Activated T-cell treated with anti-CD3 and anti-CD28 coated beads, Interleukin-2, amount 50 U/mL, for 4 hours (primary cell): ENCODE results near the gene NRXN3. TPM values are rescaled to one million over a fixed set of nuclear protein-coding genes. Genes with fewer than 3 reads are reported as not detected.
"Not testable (repeated sequence)": the region's sequence is repeated elsewhere in the genome, so short reads cannot be mapped to it uniquely, and the experiment has no call there.

Experiments used
- ATAC-seq, 2 donors: fragments of 200-7000 bp; cut with Tn5 transposase; one replicate each; pipeline ENCODE4 v1.10.0; 2021
- DNase-seq: peaks from one replicate; pipeline ENCODE4 v3.0.0-alpha.2; 2020
- H3K27me3 Mint-ChIP-seq: one replicate; pipeline ENCODE4 v1.8.0; 2021; ENCODE audit warnings: low read depth, mixed read lengths
- H3K36me3 Mint-ChIP-seq: one replicate; pipeline ENCODE4 v1.8.0; 2022; ENCODE audit warnings: mixed read lengths; ENCODE audit not compliant: insufficient read depth
- H3K4me1 Mint-ChIP-seq: one replicate; pipeline ENCODE4 v1.8.0; 2021; ENCODE audit warnings: low read depth, mixed read lengths
- H3K4me3 Mint-ChIP-seq: one replicate; pipeline ENCODE4 v1.8.0; 2021; ENCODE audit warnings: mild to moderate bottlenecking, moderate library complexity, mixed read lengths
- H3K9me3 Mint-ChIP-seq: one replicate; pipeline ENCODE4 v1.8.0; 2021; ENCODE audit warnings: mixed read lengths
- total RNA-seq, 3 donors: library from RNA; stranded (reverse); gene quantifications; one replicate each; pipeline ENCODE4 v1.2.1, GENCODE V29; 2021

Gene NRXN3
- total RNA-seq, 3 donors from 2014 or later = not detected

- Mint-ChIP-seq H3K9me3 (peaks cover 10% of the 10 kb centered on the region), H3K4me3 (no peak overlapping the region), H3K36me3 (no peaks in the 10 kb centered on the region), H3K4me1 (no peaks in the 10 kb centered on the region), H3K27me3 (no peaks in the 10 kb centered on the region)
- ATAC-seq (no peak), DNase-seq (no peak)
Observed at GRCh38 chr14:79735121-79735520, 1564.9 kb downstream of the NRXN3 start.

- DNase-seq (no peak), ATAC-seq (no peak)
- H3K36me3 Mint-ChIP-seq = no peaks in the 10 kb centered on the region
- H3K4me1 Mint-ChIP-seq = no peaks in the 10 kb centered on the region
- peaks cover 14% of the 10 kb centered on the region for H3K9me3 Mint-ChIP-seq
- no peaks in the 10 kb centered on the region for H3K27me3 Mint-ChIP-seq
- H3K4me3 Mint-ChIP-seq = no peak overlapping the region
Observed at GRCh38 chr14:79740066-79740601, 1570.0 kb downstream of the NRXN3 start.

- H3K4me3 Mint-ChIP-seq = no peak overlapping the region
- DNase-seq (no peak), ATAC-seq (no peak)
- H3K4me1 Mint-ChIP-seq = no peaks in the 10 kb centered on the region
- H3K9me3 Mint-ChIP-seq = peaks cover 7% of the 10 kb centered on the region
- no peaks in the 10 kb centered on the region for H3K27me3 Mint-ChIP-seq
- no peaks in the 10 kb centered on the region for H3K36me3 Mint-ChIP-seq
Observed at GRCh38 chr14:79742142-79742541, 1572.0 kb downstream of the NRXN3 start.

GRCh38 chr14:79745046-79745445 is 1574.9 kb downstream of the NRXN3 start:
- Mint-ChIP-seq H3K27me3 (no peaks in the 10 kb centered on the region), H3K4me3 (no peak overlapping the region), H3K4me1 (no peaks in the 10 kb centered on the region), H3K36me3 (no peaks in the 10 kb centered on the region), H3K9me3 (peaks cover 11% of the 10 kb centered on the region)
- no peak for DNase-seq
- no peak for ATAC-seq

- Mint-ChIP-seq H3K4me3 (no peak overlapping the region), H3K9me3 (peaks cover 6% of the 10 kb centered on the region), H3K27me3 (no peaks in the 10 kb centered on the region), H3K36me3 (no peaks in the 10 kb centered on the region), H3K4me1 (no peaks in the 10 kb centered on the region)
- DNase-seq (no peak), ATAC-seq (no peak)
Observed at GRCh38 chr14:79749065-79749464, 1578.9 kb downstream of the NRXN3 start.

- no peaks in the 10 kb centered on the region for H3K27me3 Mint-ChIP-seq
- H3K4me3 Mint-ChIP-seq = no peak overlapping the region
- peaks cover 7% of the 10 kb centered on the region for H3K9me3 Mint-ChIP-seq
- ATAC-seq = no peak
- DNase-seq = no peak
- no peaks in the 10 kb centered on the region for H3K36me3 Mint-ChIP-seq
- H3K4me1 Mint-ChIP-seq = no peaks in the 10 kb centered on the region
Observed at GRCh38 chr14:79758985-79759384, 1588.8 kb downstream of the NRXN3 start.

- no peak for DNase-seq
- no peak for ATAC-seq
- Mint-ChIP-seq H3K9me3 (peaks cover 9% of the 10 kb centered on the region), H3K27me3 (no peaks in the 10 kb centered on the region), H3K36me3 (no peaks in the 10 kb centered on the region), H3K4me1 (no peaks in the 10 kb centered on the region), H3K4me3 (no peak overlapping the region)
Observed at GRCh38 chr14:79764323-79764722, 1594.2 kb downstream of the NRXN3 start.

GRCh38 chr14:79766511-79766910 is 1596.3 kb downstream of the NRXN3 start:
- Mint-ChIP-seq H3K4me1 (no peaks in the 10 kb centered on the region), H3K4me3 (no peak overlapping the region), H3K36me3 (no peaks in the 10 kb centered on the region), H3K27me3 (no peaks in the 10 kb centered on the region), H3K9me3 (peaks cover 10% of the 10 kb centered on the region)
- DNase-seq (no peak), ATAC-seq (no peak)

- ATAC-seq (no peak), DNase-seq (no peak)
- Mint-ChIP-seq H3K9me3 (peaks cover 10% of the 10 kb centered on the region), H3K27me3 (no peaks in the 10 kb centered on the region), H3K36me3 (no peaks in the 10 kb centered on the region), H3K4me3 (no peak overlapping the region), H3K4me1 (no peaks in the 10 kb centered on the region)
Observed at GRCh38 chr14:79767251-79767650, 1597.1 kb downstream of the NRXN3 start.

- not testable (repeated sequence) for ATAC-seq, H3K9me3 Mint-ChIP-seq, H3K36me3 Mint-ChIP-seq, H3K4me1 Mint-ChIP-seq, H3K27me3 Mint-ChIP-seq, DNase-seq, H3K4me3 Mint-ChIP-seq
Observed at GRCh38 chr14:79767721-79768120, 1597.5 kb downstream of the NRXN3 start.

GRCh38 chr14:79781882-79782281 is 1611.7 kb downstream of the NRXN3 start:
- no peak overlapping the region for H3K4me3 Mint-ChIP-seq
- no peaks in the 10 kb centered on the region for H3K27me3 Mint-ChIP-seq
- ATAC-seq = no peak
- H3K4me1 Mint-ChIP-seq = no peaks in the 10 kb centered on the region
- H3K9me3 Mint-ChIP-seq = no peaks in the 10 kb centered on the region
- DNase-seq = no peak
- H3K36me3 Mint-ChIP-seq = no peaks in the 10 kb centered on the region

GRCh38 chr14:79783041-79783440 is 1612.9 kb downstream of the NRXN3 start:
- Mint-ChIP-seq H3K27me3 (no peaks in the 10 kb centered on the region), H3K4me3 (no peak overlapping the region), H3K36me3 (no peaks in the 10 kb centered on the region), H3K4me1 (no peaks in the 10 kb centered on the region), H3K9me3 (peaks cover 3% of the 10 kb centered on the region)
- DNase-seq (no peak), ATAC-seq (no peak)

GRCh38 chr14:79786522-79786921 is 1616.3 kb downstream of the NRXN3 start:
- Mint-ChIP-seq H3K27me3 (no peaks in the 10 kb centered on the region), H3K4me1 (no peaks in the 10 kb centered on the region), H3K4me3 (no peak overlapping the region), H3K36me3 (no peaks in the 10 kb centered on the region), H3K9me3 (peaks cover 11% of the 10 kb centered on the region)
- ATAC-seq (no peak), DNase-seq (no peak)

GRCh38 chr14:79788346-79788745 is 1618.2 kb downstream of the NRXN3 start:
- Mint-ChIP-seq H3K36me3 (no peaks in the 10 kb centered on the region), H3K9me3 (peaks cover 11% of the 10 kb centered on the region), H3K4me1 (no peaks in the 10 kb centered on the region), H3K4me3 (no peak overlapping the region), H3K27me3 (no peaks in the 10 kb centered on the region)
- no peak for DNase-seq
- no peak for ATAC-seq

GRCh38 chr14:79791055-79791732 is 1621.0 kb downstream of the NRXN3 start:
- H3K4me3 Mint-ChIP-seq = no peak overlapping the region
- H3K27me3 Mint-ChIP-seq = no peaks in the 10 kb centered on the region
- DNase-seq (no peak), ATAC-seq (no peak)
- H3K4me1 Mint-ChIP-seq = no peaks in the 10 kb centered on the region
- peaks cover 11% of the 10 kb centered on the region for H3K9me3 Mint-ChIP-seq
- H3K36me3 Mint-ChIP-seq = no peaks in the 10 kb centered on the region
